NCI-H2029 treated with DMSO at 0.1 percent for 48 hours (cell line): ENCODE data around the gene COL15A1.

Experiments
- DNase-seq: peaks from one replicate; lab custom pipeline; 2025; lab: John Stamatoyannopoulos, UW

The COL15A1 gene

GRCh38 chr9:99109522-99109921, 165.8 kb downstream of the COL15A1 start:
- no peak for DNase-seq

- no peak for DNase-seq
These were observed 169.2 kb downstream of the COL15A1 start for GRCh38 chr9:99112750-99113413.

- no peak for DNase-seq
These were observed 169.8 kb downstream of the COL15A1 start for GRCh38 chr9:99113414-99114048.

GRCh38 chr9:99114049-99114440, 170.3 kb downstream of the COL15A1 start:
- DNase-seq = no peak

DNA sequence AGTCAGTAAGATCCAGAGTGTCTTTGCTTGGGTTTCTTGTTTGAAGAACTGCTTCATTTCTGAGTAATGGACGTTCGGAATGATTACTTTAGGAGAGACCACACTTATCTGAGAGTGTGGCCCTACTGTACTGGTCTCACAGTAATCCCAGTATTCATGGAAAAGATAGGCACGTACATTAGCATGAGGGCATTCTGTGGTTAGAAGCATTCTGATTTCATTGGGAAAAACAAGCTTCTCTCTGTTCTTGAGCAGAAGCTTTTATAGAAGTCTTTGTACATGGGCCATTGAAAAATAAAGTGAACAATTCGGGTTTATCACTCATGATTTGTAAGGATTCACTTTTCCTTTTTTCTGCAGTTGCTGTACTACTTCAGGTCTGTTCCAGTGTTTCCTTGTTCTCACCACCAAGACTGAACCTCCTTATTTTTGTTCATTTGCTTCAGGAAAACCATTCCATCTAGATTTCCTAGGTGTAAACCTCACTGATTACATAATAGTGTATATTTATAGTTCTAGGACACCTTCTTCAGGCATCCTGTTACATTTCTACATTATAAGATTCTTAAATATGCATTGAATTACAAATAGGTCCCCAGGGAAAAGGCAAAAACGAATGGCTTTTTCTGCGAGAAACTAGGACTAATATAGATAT, 171.3 kb downstream of the COL15A1 start:
- no peak for DNase-seq

DNA sequence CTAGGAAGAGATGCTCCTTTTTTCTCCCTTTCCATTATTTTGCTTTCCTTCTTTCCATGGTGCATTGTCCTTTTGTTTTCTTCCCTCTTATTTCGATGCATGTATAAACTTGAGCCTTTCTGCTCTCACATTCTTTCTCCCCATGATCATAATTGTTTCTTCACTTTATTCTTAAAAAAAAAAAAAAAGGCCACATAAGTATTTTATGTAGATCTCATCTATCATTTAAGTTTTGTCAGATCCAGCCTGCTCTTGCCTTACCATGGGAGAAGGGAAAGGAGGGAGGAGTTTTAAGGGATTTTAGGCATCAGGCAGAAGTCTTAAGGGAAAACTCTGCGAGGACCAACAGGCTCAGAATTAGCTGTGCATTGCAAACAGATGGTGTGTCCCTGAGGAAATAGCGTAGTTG, 172.3 kb downstream of the COL15A1 start:
- DNase-seq = no peak

DNA sequence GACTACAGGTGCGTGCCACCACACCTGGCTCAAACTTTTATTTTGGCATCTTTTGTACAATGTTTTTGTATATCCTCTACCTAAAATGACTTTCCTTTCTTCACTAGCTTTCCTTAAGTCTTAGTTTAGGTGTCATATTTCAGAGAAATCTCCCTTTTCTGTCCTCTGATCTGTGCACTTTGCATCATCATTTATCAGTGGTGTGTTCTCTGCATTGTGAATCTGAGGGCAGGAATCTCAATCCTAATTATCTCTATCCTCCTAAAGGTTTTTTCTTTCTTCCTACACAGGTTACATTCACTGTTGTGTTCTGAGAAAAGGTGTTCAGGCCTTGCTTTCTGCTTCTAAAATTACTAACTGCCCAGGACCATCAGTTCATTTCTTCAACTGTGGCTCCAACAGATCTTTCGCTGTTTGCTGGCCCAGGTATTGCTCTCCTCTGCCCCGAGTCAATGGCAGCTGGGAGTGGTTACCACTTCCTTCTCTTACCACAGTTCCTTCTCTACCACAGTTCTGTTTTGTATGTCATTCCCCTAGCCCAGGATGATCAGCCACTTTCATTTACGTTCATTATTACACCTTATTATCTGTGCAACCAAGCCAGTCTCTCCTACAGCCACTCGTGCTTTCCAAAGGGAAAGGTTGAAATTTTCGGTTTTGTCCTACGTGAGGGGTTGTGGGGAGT, 175.2 kb downstream of the COL15A1 start:
- DNase-seq = no peak

DNA sequence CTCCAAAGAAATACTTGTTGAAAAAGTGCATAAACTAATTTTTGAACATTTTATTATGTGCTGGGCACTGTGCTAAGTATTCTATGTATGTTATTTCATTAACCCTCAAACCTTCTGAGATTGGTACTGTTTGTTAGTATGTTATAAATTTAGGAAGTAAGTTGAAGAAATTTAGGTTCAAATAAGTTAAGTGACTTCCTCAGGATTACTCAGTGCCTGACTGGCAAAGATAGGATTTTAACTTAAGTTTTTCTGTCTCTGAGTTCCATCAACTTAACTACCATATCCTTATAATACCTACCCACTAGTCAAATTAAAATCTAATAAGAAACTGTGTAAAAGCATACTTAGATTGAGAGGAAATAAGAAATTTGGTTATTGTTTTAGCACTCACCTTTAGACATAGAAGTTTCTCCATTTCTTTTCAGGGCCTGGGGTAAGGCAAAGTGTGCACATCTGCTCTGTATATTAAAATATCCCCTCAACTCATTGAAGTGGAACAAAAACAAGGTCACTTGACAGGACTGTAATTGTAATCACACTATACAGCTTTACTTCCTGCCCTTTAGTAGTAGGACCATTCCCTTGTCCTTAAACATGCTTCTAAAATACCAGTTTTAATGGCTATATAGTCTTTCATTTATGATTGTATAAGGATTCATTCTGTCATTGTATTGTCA, 176.4 kb downstream of the COL15A1 start:
- no peak for DNase-seq
